HG02840 (cell line): ENCODE results near the gene ELOVL5.
"Not testable (repeated sequence)": the region's sequence is repeated elsewhere in the genome, so short reads cannot be mapped to it uniquely, and the experiment has no call there.

Experiments used
- ATAC-seq: cut with Tn5 transposase; IDR thresholded peaks from one replicate; pipeline ENCODE4 v1.9.1; 2021; ENCODE audit warnings: mild to moderate bottlenecking, moderate library complexity, moderate number of reproducible peaks; ENCODE audit not compliant: unreplicated experiment, low FRiP score

ELOVL5 gene

GRCh38 chr6:53333439-53334408 lies 15.0 kb downstream of the ELOVL5 start:
- no peak for ATAC-seq

- no peak for ATAC-seq
These were observed 17.1 kb downstream of the ELOVL5 start for GRCh38 chr6:53331678-53332077.

GRCh38 chr6:53330137-53330536 lies 18.6 kb downstream of the ELOVL5 start:
- ATAC-seq, result no peak

GRCh38 chr6:53328375-53328774 lies 20.4 kb downstream of the ELOVL5 start:
- ATAC-seq, result no peak

GRCh38 chr6:53327017-53327395 lies 21.7 kb downstream of the ELOVL5 start:
- ATAC-seq, result no peak

GRCh38 chr6:53326372-53327016 lies 22.3 kb downstream of the ELOVL5 start:
- no peak for ATAC-seq

GRCh38 chr6:53325785-53326184 lies 23.0 kb downstream of the ELOVL5 start:
- ATAC-seq, result no peak

- no peak for ATAC-seq
These were observed 26.3 kb downstream of the ELOVL5 start for GRCh38 chr6:53322188-53323029.

- no peak for ATAC-seq
These were observed 27.0 kb downstream of the ELOVL5 start for GRCh38 chr6:53321701-53322100.

GRCh38 chr6:53320964-53321363 lies 27.8 kb downstream of the ELOVL5 start:
- no peak for ATAC-seq

GRCh38 chr6:53318429-53318828 lies 30.3 kb downstream of the ELOVL5 start:
- ATAC-seq, result no peak

- ATAC-seq, result no peak
These were observed 30.9 kb downstream of the ELOVL5 start for GRCh38 chr6:53317861-53318260.

GRCh38 chr6:53317299-53317698 lies 31.5 kb downstream of the ELOVL5 start:
- ATAC-seq, result not testable (repeated sequence)

GRCh38 chr6:53316142-53316541 lies 32.6 kb downstream of the ELOVL5 start:
- ATAC-seq, result no peak

- no peak for ATAC-seq
These were observed 33.5 kb downstream of the ELOVL5 start for GRCh38 chr6:53315086-53315724.

- no peak for ATAC-seq
These were observed 34.9 kb downstream of the ELOVL5 start for GRCh38 chr6:53313784-53314400.

- ATAC-seq, result no peak
These were observed 36.4 kb downstream of the ELOVL5 start for GRCh38 chr6:53312355-53312754.

GRCh38 chr6:53311586-53311935 lies 37.2 kb downstream of the ELOVL5 start:
- no peak for ATAC-seq

- ATAC-seq, result no peak
These were observed 37.8 kb downstream of the ELOVL5 start for GRCh38 chr6:53310771-53311585.
